ENCODE measurements around the gene OR2T35. TPM values are rescaled to one million over a fixed set of nuclear protein-coding genes. Genes with fewer than 3 reads are reported as not detected.

OR2T35 gene
- total and polyA plus RNA-seq, 9 of the 15 experiments (the other 6 are each of a cell fraction or from before 2014, with no cell fraction given), result not detected

GRCh38 chr1:248688527-248689298 lies 43.6 kb upstream of the OR2T35 start:
- peaks cover 0 to 9% of the 10 kb centered on the region in 2 experiments; a peak in 3 of 5 replicates for H3K4me1 ChIP-seq (replicated peaks in 1 of 2; ENCODE audit: control insufficient read depth in 2 of 2, insufficient read depth in 2 of 2, low read length in 2 of 2)
- no peak for ATAC-seq
- H4K20me1 ChIP-seq (replicated peaks; ENCODE audit: control insufficient read depth, insufficient read depth, low read length), result no peaks in the 10 kb centered on the region
- no peaks in the 10 kb centered on the region for H3K9me3 ChIP-seq (replicated peaks; ENCODE audit: control insufficient read depth, insufficient read depth, low read depth, low read length)
- no peaks in the 10 kb centered on the region for H3K79me2 ChIP-seq (ENCODE audit: control insufficient read depth, insufficient read depth, low read length)
- no peaks in the 10 kb centered on the region for H3K9me1 ChIP-seq (ENCODE audit: control insufficient read depth, insufficient read depth, low read length)
- no TSS peak for BruUV-seq (replicated peaks)
- DNase-seq (ENCODE audit: extremely low read depth in 1 of 4, low spot score in 3 of 4), result no peak
- H3K27me3 ChIP-seq (ENCODE audit: control insufficient read depth in 2 of 2, insufficient read depth in 2 of 2, low read length in 2 of 2), result 0 out of 5 replicates have a peak, but pooled peaks cover 0 to 5% of the 10 kb centered on the region in 2 experiments
- FAIRE-seq, result no peak
- in situ Hi-C loops (cut with MboI) (no loop called here), intact Hi-C loops (cut with micrococcal nuclease) (loop anchor here (10.0 kb wide), 1 partner anchor 754 kb away; no protein-coding TSS in a partner anchor)
- no peak overlapping the region for H3K4me3 ChIP-seq
- H2AFZ ChIP-seq (ENCODE audit: low read depth, low read length), result no peak overlapping the region
- no peak for TF ChIP-seq MBD2 (IDR thresholded peaks at IDR 0.05; ENCODE audit: borderline replicate concordance, low read depth)
- TF ChIP-seq SP1 (CRISPR knock-in tag; IDR thresholded peaks at IDR 0.05), result no peak
- TF ChIP-seq TCFL5 (CRISPR knock-in tag; conservative IDR thresholded peaks at IDR 0.05), result no peak
- no peak for TF ChIP-seq ZKSCAN1 (IDR thresholded peaks at IDR 0.05; ENCODE audit: low read depth, low read length)
- TF ChIP-seq ATF4 (CRISPR knock-in tag; IDR thresholded peaks at IDR 0.05), result no peak
- TF ChIP-seq ZNF780A (CRISPR knock-in tag; IDR thresholded peaks at IDR 0.05), result no peak
- TF ChIP-seq FOXA1 (IDR thresholded peaks at IDR 0.05; ENCODE audit: borderline replicate concordance), result no peak
- no peak for TF ChIP-seq JUND (IDR thresholded peaks at IDR 0.05; ENCODE audit: borderline replicate concordance, low read depth, low read length)
- no peak for TF ChIP-seq JUND (tag; IDR thresholded peaks at IDR 0.05; ENCODE audit: borderline replicate concordance, low read depth, low read length)
- TF ChIP-seq E2F4 (CRISPR knock-in tag; IDR thresholded peaks at IDR 0.05; ENCODE audit: low read depth), result no peak
- TF ChIP-seq MEIS2 (IDR thresholded peaks at IDR 0.05; ENCODE audit: partially characterized antibody), result no peak
- no peak for TF ChIP-seq KHSRP (IDR thresholded peaks at IDR 0.05)
- POLR2A ChIA-PET, result no interaction called here
- H3K9ac ChIP-seq (ENCODE audit: insufficient read depth in 1 of 2, low read depth in 2 of 2, low read length in 2 of 2), result no peak overlapping the region
- no peak overlapping the region for H3K4me2 ChIP-seq (ENCODE audit: insufficient read depth, low read length)
- CTCF ChIA-PET (ENCODE audit: low intra/inter-chr PET ratio), result no interaction called here
- WGBS (ENCODE audit: insufficient coverage, low coverage, missing lambda C conversion rate), result 0% methylated on average over 4 of the region's 4 CpGs
- H3K27ac ChIP-seq (ENCODE audit: extremely low read depth, low read depth, low read length), result no peak overlapping the region
- no peaks in the 10 kb centered on the region for H3K36me3 ChIP-seq (ENCODE audit: control insufficient read depth, insufficient read depth, low read length)
